NCI-H2196 treated with DMSO at 0.1 percent for 48 hours (cell line): Measurements from ENCODE around the gene EMC10.
A peak's percentile ranks its signal among the peaks of the same experiment; 100 is the strongest.
"Not testable (repeated sequence)": the region's sequence is repeated elsewhere in the genome, so short reads cannot be mapped to it uniquely, and the experiment has no call there.

Source experiments
- DNase-seq: peaks from one replicate; lab custom pipeline; 2025; ENCODE audit not compliant: unreplicated experiment; lab: John Stamatoyannopoulos, UW

Gene EMC10

GRCh38 chr19:50512999-50513745 lies 36.9 kb downstream of the EMC10 start:
- no peak for DNase-seq

GRCh38 chr19:50513746-50514345 lies 37.5 kb downstream of the EMC10 start, which contains the start of gene ASPDH:
ASPDH (minus strand) TSS chr19:50513913; CDS start chr19:50513823, 90 bp downstream.
- DNase-seq = no peak

GRCh38 chr19:50514346-50515167 lies 38.2 kb downstream of the EMC10 start:
- peak; percentile 31 for DNase-seq

GRCh38 chr19:50515168-50515561 lies 38.9 kb downstream of the EMC10 start:
- DNase-seq = no peak

- no peak for DNase-seq
Observed at GRCh38 chr19:50516456-50516855, 40.1 kb downstream of the EMC10 start.

- no peak for DNase-seq
Observed at GRCh38 chr19:50516964-50517703, 40.8 kb downstream of the EMC10 start.

- no peak for DNase-seq
Observed at GRCh38 chr19:50517704-50518075, 41.4 kb downstream of the EMC10 start.

- DNase-seq = no peak
Observed at GRCh38 chr19:50518091-50519005, 42.0 kb downstream of the EMC10 start.

- DNase-seq = no peak
Observed at GRCh38 chr19:50519006-50519575, 42.8 kb downstream of the EMC10 start.

- no peak for DNase-seq
Observed at GRCh38 chr19:50520822-50521465, 44.6 kb downstream of the EMC10 start.

GRCh38 chr19:50522881-50523280 lies 46.6 kb downstream of the EMC10 start:
- no peak for DNase-seq

GRCh38 chr19:50528052-50528451 lies 51.7 kb downstream of the EMC10 start:
- not testable (repeated sequence) for DNase-seq

GRCh38 chr19:50531171-50531612 lies 54.9 kb downstream of the EMC10 start:
- DNase-seq = no peak

GRCh38 chr19:50532952-50533351 lies 56.6 kb downstream of the EMC10 start:
- DNase-seq = no peak

- no peak for DNase-seq
Observed at GRCh38 chr19:50534478-50534877, 58.2 kb downstream of the EMC10 start.

- no peak for DNase-seq
Observed at GRCh38 chr19:50535672-50536187, 59.4 kb downstream of the EMC10 start.

- DNase-seq = no peak
Observed at GRCh38 chr19:50536662-50537305, 60.5 kb downstream of the EMC10 start.

- DNase-seq = no peak
Observed at GRCh38 chr19:50537306-50537685, 61.0 kb downstream of the EMC10 start.
